ENCODE measurements around the gene TNPO3. TPM values are rescaled to one million over a fixed set of nuclear protein-coding genes. Genes with fewer than 3 reads are reported as not detected.

Gene TNPO3
- total RNA-seq, 2 donors from 2014 or later, result 36.8 to 46.6 TPM

DNA sequence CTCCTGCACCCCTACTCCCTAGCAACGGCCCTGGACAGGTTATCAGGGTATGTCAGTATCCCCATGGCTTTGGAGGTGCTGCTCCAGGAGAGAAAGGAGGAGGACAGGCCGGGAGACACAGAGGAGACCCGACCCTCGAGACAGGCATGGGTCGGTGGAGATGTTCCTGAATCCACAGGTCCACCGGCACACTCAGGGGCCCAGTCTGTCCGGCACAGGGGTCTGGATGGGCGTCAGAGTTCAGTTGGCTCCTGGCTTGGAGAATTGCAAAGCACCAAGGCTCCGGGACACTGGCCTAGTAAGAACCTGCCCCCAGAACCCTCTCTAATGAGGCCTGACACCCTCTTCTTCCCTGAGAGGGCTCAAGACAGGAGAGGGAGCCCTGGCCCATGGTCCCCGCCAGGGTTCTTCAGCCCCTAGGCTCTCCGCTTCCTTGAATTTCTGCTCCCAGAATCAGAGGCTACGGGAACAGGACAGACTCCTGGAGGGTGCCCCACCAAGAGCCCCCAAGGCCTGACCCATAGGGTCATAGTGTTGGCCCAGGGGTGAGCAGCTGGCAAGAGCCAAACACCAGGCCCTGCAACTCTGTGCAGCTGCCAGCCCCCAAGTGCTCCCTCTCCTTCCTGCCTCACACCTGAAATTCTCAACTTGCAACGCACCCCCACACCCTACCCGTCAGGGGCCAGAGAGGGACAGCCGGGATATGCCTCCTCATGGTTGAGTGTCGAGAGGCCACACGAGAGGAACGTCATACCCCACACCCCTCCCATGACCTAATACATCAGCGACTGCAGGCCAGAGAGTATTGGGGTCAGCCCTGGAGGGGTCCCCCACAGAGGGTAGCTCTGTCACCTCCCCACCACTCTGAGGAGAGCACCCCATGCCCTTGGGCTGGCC, 122.7 kb downstream of the TNPO3 start:
- Histone ChIP-seq H3K4me3 (no peak overlapping the region), H3K27ac (no peak overlapping the region), H3K4me1 (no peaks in the 10 kb centered on the region), H3K36me3 (no peaks in the 10 kb centered on the region), H3K27me3 (no peaks in the 10 kb centered on the region), H3K9ac (ENCODE audit: low read depth in 2 of 2, low read length in 2 of 2) (no peak overlapping the region), H3K9me3 (no peaks in the 10 kb centered on the region)
- intact Hi-C loops (cut with DNase I), result no loop called here
- TF ChIP-seq CTCF (IDR thresholded peaks at IDR 0.05), result no peak
- DNase-seq, result no peak

- H3K9ac ChIP-seq (ENCODE audit: low read depth in 2 of 2, low read length in 2 of 2), result no peak overlapping the region
- TF ChIP-seq CTCF (IDR thresholded peaks at IDR 0.05), result no peak
- intact Hi-C loops (cut with DNase I), result no loop called here
- no peak for DNase-seq
- H3K36me3 ChIP-seq, result no peaks in the 10 kb centered on the region
- no peaks in the 10 kb centered on the region for H3K27me3 ChIP-seq
- H3K9me3 ChIP-seq, result no peaks in the 10 kb centered on the region
- H3K4me1 ChIP-seq, result no peaks in the 10 kb centered on the region
- H3K27ac ChIP-seq, result no peak overlapping the region
- no peak overlapping the region for H3K4me3 ChIP-seq
Observed at GRCh38 chr7:128931190-128931798, 123.6 kb downstream of the TNPO3 start.

GRCh38 chr7:128928882-128929788, 125.8 kb downstream of the TNPO3 start:
- Histone ChIP-seq H3K9ac (ENCODE audit: low read depth in 2 of 2, low read length in 2 of 2) (no peak overlapping the region), H3K27me3 (no peaks in the 10 kb centered on the region), H3K4me1 (no peaks in the 10 kb centered on the region), H3K9me3 (no peaks in the 10 kb centered on the region), H3K4me3 (no peak overlapping the region), H3K27ac (no peak overlapping the region), H3K36me3 (no peaks in the 10 kb centered on the region)
- intact Hi-C loops (cut with DNase I), result no loop called here
- no peak for DNase-seq
- no peak for TF ChIP-seq CTCF (IDR thresholded peaks at IDR 0.05)

DNA sequence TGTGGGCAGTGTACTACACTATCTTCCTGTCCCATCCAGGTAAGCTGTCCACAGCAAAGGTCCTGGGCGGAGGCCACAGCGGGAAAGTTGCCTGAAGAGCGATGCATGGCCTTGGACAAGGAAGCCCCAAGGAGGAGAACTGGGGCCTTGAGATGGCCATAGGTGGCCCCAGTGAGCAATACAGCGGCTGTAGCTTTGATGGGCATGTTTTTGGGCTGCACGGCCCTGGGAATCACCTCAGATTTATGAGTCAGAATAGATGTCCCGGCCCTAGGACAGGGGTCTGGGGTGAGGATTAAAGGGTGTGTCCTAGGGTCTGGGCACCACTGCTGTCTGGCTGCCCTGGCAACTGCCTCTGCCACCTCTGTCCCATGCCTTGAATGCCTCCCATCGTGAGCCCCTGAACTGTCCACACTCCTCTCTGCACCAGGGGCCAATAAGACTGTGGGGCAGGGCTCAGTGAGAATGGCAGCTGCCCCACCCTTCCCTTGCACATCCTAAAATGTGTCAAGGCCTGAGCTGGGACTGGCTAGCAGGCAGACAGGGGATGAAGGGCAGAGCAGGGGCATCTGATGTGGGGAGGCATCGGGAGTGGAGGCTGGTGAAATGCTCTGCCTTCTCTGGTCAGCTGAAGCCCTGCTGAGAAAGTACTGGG, 126.6 kb downstream of the TNPO3 start:
- Histone ChIP-seq H3K9ac (ENCODE audit: low read depth in 2 of 2, low read length in 2 of 2) (no peak overlapping the region), H3K36me3 (no peaks in the 10 kb centered on the region), H3K4me3 (no peak overlapping the region), H3K27ac (no peak overlapping the region), H3K27me3 (no peaks in the 10 kb centered on the region), H3K9me3 (no peaks in the 10 kb centered on the region), H3K4me1 (no peaks in the 10 kb centered on the region)
- TF ChIP-seq CTCF (IDR thresholded peaks at IDR 0.05), result no peak
- intact Hi-C loops (cut with DNase I), result no loop called here
- no peak for DNase-seq
